Forelimb muscle (tissue), 1 donor: ENCODE results near the gene CDH23. TPM values are rescaled to one million over a fixed set of nuclear protein-coding genes. Genes with fewer than 3 reads are reported as not detected.

ENCODE experiments used
- DNase-seq: peaks from one replicate; pipeline ENCODE4 v3.0.0-alpha.2; 2013; ENCODE audit warnings: low read depth
- polyA plus RNA-seq: library from polyadenylated mRNA; unstranded; fragments of 120-200 nt; gene quantifications from one replicate; pipeline ENCODE4 v1.2.1, GENCODE V29; 2013; ENCODE audit not compliant: insufficient read length

CDH23 gene
- polyA plus RNA-seq, 1 donor, result 4.1 TPM

DNA sequence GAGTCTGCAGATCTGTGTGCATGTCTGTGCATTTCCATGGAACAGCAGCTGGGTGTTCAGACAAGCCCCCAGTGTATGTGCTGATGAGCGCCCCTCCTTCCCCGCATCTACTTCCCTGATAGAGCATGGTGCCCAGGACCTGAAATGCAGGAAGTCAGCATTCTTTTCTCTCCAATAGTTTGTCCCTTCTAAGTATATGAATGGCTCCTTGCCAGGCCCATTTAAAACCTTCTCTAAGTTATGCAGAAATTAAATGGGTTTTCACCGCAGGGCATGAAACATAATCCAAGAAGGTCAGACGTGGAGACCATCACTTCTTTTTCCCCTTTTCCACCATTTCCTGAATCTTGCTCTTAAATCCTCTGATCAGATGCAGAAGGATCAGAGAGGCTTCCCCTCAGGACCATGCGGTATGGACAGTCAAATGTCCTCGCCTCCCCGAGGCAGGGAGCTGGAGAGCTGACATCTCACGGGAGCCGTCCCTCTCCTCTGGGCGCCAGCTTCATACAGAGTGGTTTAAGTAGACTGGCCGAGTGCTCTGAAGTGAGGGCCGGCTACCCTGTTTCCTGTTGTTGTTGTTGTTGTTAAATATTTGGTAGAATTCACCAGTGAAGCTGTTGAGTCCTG is 167.6 kb downstream of the CDH23 start:
- no peak for DNase-seq

DNA sequence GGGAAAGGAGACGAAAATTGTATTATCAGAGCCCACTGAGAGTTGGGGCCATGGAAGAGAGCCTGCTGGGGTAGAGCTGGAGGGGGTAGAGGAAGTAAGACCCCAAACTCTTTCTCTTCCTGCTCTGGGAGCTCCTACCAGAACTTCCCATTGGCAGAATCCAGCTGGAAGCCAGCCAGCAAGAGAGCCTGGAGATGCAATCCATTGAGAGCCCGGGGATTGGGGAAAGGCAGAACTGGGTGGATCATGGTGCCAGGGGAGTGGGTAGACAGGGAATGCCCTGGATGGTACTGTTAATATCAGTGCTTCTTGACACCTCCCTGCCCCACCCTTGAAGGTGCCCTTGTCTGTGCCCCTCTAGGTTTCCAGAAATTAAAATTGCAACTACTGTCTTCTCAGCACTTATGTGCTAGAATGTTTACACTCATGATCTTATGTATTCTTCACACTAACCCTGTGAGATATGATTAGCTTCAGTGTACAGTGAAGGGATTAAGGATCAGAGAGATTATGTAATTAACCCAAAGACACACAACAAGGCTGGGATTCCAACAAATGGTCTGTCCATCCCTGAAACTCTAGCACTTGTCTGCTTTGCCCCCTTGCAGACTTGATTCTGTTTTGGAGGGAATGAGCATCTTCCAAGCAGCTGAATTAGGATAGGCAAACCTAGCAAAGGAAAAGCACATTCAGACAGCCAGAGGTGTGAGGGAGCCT is 168.7 kb downstream of the CDH23 start:
- no peak for DNase-seq

DNA sequence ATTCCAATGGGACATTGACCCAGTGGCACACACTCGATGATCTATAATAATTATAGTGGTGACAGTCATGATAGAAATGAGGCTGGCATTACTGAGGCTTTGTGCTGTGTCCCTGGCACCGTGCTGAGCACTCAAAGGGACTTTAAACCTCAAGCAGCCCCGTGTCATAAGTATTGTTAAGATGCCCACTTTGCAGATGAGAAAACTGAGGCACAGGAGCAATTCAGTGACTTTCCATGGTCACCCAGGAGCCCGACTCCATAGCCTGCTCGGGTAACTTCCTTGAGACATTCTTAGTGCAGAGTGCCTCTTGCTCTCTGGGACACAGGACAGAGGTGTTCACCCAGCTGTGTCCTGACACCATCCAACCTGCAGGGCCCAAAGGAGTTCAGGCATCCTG is 170.3 kb downstream of the CDH23 start:
- no peak for DNase-seq

DNA sequence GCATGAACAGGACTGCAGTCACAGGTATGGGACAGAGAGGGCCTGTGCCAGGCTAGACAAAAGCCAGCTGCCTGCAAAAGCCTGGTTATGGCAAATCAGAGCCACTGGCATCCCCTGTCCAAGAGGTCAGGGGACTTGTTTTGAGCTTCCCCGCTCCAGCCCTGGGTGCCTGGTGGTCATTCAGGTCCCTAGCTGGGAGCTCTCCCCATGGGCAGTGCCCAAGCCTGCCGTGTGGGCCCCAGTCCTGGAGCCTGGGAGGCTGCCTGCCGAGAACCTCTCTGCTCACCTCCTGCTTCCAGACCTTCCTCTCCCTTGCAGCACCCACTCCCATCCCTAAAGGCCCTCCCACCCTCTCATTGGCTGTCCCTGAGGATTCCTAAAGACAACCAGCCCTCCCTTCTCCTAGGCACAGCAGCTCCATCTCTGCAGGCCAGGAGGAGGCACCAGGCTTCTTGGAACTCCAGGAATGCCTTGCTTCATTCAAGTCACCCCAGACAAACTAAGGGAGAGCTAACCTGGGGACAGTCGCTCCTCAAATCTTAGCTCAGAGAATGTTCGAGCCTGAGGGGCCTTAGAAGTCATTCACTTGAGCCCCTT is 172.3 kb downstream of the CDH23 start:
- no peak for DNase-seq

DNA sequence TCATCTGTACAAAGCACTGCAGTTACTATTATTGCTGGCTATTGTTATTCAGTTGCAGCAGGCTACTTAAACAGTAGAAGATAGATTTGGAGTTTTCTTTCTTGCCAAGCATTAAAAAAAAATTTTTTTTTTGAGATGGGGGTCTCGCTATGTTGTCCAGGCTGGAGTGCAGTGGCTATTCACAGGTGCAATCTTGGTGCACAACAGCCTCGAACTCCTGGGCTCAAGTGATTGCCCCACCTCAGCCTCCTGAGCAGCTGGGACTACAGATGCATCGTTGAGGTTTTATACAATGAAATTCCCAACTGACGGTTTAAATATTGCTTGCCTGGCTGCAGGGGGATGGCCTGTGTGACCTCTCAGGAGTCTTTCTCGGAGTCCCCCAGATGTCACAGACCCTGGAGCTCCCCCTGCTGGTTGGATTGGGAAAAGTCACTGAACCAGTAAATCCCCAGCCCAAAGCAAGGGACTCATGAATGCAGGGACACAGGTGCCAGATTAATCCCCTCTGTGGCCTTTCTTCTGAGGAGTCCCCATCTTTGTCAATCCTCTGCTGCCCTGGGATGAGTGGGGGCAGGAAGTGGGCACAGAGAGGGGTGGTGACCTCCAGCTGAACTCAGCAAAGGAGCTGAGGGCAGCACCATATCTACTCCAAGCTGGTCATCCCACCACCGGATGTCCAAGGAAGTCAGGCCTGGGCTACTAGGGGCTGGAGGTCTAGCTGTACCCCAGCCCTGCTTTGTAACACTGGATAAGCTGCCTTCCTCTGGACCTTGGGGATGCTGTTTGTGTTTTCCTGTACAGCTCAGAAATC is 173.3 kb downstream of the CDH23 start:
- DNase-seq, result no peak

DNA sequence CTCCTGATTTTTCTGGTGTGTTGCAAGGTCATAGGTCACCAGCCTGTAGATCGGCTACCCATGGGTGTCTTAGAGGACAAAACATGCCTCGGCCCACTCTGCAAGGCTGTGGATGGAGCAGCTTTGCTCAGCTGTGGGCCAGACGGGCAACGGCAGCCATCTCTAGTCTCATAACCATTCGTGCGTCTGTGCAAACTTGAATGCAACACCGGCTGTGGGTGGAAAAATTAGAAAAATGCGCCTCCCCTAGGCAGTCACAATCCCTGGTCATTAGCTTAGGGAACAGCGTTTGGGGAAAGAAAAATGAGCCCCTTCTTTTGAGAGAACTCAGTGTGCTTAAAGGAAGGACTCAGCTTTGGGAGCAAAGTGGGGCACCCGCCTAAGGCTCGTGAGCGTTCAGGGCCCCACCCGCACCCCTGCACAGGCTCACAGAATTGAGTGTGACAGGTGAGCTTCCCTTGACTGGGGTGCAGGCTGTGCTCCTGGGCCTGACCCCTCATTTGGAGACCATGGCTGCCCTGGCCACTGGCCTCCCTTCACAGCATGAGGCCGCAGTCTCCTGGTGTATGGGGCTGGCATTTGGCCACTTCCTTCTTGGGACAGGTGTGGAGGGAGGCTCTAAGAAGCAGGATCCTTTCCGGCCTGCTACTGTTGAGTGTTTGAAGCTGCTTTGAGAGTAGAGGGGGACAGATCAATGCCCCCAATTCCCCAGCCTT is 174.9 kb downstream of the CDH23 start:
- no peak for DNase-seq

DNA sequence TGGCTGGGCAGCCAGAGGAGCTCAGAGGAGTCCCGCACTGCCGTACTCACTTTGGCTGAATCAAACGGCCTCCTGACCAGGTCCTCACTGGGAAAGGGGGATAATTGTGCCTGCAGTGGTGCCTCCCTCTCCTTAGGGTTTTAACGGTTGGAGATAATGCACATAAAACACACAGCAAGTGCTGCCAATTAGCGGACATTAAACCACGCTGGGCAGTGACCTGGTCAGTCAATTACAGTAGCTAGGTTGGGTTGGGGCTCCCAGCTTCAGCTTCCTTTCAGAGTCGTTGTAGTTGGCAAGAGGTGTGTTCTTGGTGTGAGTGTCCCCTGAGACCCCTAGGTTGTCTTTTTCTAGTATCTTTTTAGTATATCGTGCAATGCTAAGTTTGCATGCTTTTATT is 176.2 kb downstream of the CDH23 start:
- DNase-seq, result no peak

DNA sequence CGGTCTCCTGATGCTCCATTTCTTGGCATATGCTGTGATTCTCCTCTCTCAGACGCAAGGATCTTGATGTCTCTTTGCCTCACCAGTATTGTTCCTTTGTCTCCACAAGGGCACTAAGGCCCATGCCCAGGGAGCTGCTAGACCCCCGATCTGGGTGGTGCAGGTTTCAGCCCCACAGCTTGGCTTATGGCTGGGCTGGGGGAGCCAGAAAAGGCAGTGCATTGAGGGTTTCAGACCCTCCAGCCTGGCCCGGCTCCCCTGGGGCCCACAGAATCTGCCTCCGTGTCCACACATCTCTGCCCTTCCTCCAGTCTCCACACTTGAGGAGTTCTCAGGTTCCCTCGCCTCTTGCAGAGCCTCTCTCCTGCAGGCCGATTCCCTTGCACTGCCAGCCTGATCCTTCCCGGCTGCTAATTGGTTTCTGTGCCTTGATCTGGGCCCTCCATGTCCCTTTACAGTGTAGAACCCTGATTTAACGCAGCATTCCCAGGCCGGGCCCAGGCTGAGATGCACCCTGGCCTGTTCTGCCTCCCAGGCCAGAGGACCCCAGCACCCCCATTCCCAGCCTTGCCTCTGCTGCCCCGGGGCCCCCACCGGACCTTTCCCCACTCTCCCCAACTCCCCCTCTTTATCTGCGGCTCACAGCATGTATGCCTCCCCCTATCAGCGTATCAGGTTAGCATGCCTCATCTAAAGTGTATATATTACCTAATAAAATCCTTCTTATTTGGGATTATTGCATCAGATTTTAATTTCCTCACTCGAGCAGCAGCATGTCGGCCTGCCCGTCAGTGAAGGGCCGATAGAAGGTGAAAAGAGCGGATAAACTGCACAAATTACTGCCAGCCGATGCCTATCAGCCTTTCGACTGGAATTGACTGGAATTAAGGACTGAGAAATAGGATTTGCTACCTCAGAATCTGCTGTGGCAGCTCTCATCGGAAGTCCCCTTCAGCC is 177.1 kb downstream of the CDH23 start:
- DNase-seq, result no peak

DNA sequence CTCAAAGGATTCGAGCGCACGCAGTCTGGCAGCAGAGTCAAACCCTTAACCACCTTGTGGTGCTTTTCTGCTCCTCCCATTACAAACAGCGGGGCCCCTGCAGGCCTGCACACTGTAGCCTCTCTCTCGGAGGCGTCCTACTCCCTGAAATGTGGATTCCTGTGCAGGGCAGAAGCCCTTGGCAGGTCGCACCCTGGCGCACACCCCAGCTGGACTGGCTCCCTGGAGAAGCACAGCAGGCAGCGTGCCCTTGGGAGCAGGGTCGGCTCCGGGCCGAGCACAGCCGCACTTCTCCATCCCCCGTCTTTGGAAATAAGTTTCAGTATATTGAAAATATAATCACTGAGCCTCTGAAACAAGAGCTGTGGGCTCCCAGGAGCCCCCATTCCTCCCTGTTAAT is 178.7 kb downstream of the CDH23 start:
- no peak for DNase-seq

DNA sequence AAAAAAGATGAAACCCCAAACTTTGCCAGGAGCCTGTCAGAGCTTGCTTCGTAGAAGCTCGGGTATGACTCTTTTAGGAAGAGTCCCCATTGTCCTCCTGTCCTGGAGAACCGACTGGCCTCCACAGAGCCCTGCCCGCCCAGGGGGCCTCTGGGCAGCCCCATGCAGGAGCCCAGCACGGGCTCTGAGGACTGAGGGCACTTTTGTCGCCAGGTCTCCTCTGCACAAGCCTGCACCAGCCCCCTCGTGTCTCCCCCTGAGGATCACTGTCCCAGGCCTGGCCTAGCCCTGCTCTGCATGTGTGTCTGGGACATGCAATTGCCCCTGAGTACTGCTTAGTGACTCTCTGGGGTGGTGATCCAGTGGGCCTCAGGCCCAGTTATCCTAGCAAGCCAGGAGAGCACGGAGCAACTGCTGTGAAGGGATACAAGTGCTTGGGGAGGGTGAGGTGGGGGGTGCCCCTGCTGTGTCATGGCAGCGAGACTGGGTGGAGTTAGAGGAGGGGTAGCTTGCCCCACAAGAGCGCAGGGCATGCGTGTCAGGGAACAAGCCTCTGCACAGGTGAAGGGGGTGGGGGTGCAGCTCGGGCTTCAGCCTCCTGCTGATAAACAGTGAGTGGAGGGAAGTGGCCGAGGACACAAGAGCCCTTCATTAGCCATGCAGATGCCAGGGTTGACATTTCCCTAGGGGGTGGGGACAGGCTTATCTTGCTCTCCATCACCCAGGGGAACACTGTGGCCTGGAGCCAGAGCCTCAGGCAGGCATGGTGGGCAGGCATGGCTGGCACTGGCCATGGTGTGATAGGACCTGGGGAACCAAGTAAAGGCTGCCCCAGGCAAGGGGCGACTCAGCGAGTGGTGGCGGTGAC is 179.4 kb downstream of the CDH23 start:
- no peak for DNase-seq

DNA sequence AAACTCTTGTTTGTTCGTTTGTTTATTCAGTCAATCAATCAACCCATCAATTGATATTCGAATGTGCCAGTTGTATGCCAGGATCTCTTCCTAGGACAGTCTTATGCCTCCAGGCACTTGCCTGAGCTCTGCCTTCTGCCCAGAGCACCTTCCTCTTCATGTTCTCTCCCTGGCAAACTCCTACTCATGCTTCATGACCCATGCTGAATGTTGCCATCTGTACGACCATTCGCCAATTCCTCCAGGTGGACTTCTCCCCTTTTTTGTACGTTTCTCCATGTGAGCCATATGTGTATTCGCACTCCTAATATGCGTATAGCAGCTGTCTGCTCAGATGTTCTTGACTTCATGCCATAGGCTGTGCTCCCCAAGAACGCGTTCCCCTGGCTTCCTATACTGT is 180.1 kb downstream of the CDH23 start:
- no peak for DNase-seq

DNA sequence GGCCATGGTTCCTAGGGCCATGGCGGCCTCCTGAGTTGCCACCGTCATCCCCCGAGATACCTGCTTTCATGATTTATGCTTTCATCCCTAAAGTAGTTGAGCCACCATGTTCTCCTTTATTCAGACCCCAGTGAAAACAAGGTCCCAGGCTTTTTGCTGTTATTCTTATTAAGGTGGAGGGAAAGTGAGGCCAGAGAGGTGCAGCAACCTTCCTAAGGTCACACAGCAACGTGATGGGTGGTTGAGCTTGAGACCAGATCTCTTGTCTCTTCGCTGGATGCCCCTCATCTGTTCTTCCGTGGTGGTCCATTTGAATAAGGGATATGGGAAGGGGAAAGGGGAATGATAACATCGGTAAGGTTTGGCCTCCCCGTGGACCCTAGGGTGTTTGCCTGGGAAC is 180.6 kb downstream of the CDH23 start:
- DNase-seq, result no peak

DNA sequence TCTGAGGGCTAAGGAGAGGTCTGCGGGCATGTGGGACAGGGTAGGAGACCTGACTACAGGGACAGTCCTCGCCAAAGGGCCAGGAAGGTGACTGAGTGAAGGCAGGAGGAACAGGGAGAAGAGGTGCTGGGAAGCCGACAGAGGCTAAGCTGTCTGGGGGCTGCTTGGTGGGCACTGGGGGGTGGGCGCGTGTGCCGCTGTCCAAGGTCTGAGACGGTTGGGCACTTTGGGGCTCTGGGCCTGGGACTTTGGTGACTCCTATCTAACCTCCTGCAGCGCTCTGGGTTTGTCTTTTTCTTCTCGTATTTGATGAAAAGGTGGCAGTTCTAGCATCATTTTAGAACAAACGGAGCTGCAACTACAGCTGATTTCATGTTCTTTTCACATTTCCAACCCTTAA is 181.3 kb downstream of the CDH23 start:
- DNase-seq, result no peak

DNA sequence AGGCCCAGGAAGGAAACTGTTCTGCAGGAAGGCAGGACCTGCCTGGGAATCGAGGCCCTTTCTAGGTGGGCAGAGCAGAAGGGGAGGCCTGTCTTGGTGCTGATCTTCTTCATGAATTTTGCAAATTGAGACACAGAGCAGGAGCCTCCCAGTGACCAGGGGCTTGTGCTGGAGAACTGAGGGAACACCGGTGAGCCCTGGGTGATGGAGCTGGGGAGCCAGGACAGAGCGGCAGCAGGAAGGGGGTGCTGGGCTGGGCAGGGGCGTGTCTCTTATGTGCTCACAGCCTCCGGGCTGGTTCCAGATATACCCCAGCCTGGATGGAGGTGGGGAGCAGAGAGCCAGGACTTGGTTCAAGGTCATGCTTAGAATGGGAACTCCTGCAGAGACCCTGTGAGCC is 182.9 kb downstream of the CDH23 start:
- no peak for DNase-seq

DNA sequence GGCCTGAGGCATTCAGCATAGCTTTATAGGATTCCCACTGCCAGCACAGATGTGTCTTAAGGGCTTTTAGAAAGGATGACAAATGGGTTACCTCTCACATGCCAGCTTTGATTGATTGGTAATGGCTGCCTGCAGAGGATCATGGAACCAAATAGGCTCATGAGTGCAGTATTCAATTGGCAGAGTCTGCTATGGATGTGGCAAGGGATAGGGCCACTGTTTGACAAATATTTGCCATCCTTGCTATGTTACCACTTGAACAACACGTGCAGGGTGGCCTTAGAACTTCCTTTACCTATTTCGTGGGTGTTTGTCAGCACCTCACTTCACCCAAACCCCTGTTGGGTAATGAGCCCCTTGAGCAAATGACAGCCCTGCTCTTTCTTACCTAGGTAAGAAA is 183.7 kb downstream of the CDH23 start:
- no peak for DNase-seq

DNA sequence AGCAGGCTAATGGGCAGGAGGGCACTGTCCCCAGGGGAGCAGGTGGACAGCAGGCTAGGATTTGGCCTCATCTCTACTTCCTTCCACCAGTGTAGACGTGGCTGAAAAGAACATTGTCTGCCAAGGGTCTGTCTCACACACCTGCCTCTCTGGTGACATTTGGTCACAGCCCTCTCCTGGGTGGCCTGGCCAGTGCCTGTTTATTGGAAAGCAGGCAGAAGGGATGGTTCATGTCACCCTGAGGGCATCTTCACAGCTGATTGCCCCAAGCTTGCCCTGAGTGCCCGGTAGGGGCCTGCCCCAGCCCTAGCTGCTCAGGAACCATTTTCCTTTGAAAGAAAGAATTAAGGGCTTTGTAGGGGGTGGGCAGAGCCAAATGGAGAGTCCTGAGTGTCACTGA is 184.2 kb downstream of the CDH23 start:
- no peak for DNase-seq

DNA sequence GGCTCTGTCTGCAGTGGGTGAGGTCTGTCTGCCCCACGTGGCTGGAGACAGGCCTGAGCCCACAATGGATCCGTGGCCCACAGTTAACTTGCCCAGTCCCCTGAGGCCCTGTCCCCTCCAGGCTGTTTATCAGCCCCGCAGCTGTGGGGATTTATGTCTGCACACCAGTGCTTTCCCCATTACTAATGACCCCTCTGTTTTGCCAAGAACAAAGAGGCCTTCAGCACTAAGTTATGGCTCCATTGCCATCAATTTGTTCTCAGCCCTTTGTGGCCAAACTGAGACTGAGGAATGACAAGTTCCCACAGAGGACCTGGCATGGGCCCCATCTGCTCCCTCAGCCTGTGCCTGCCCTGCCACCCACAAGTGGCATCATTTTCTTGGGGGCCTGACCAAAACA is 184.7 kb downstream of the CDH23 start:
- DNase-seq, result no peak

DNA sequence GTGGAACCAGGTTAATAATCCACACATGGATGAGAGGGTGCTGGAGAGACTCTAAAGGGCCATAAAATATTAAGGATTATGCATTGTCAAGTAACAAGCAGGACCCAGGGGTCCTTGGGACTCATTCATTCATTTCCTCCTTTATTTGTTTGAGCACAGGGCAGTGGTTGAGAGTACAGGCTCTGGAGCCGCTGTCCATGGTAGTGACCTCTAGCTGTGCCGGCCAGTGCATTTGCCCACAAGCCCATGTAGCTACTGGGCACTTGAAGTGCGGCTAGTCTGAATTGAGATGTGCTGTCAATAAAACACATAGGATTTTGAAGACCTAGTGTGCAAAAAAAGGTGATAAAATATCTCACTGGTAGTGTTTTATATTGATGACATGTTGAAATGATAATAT is 185.3 kb downstream of the CDH23 start:
- no peak for DNase-seq
